Activated CD8-positive, alpha-beta memory T cell treated with anti-CD3 and anti-CD28 coated beads, Interleukin-2, amount 50 U/mL, for 48 hours (primary cell): ENCODE measurements around the gene NBEA.
"Not testable (repeated sequence)": the region's sequence is repeated elsewhere in the genome, so short reads cannot be mapped to it uniquely, and the experiment has no call there.

Source experiments
- DNase-seq: peaks from one replicate; pipeline ENCODE4 v3.0.0-alpha.2; 2020

Gene NBEA

DNA sequence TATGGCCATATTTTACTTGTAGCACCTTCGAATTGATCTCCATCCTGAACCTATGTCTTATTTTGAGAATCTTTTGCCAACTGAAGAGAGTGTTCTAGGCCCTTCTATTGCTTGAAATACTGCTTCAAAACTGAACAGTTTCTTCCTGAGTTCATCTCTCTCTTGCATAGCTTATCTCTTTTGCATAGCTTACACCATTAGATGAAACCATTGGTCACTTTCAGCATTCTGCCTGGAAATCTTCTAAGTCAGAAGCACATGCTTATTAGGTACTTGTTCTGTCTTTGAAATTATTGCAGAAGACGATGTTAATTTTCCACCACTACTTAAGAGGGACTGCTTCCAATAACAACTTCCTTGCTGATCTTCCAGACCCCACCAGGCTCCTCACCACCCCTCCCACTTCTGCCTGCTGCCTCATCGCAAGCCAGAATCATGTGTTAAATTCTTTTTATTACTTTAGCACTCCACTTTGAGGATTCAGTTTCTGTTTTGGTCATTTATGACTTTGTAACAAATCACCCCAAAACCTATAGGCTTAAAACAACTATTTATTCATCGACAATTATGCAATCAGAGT, 656.8 kb downstream of the NBEA start:
- DNase-seq = no peak

DNA sequence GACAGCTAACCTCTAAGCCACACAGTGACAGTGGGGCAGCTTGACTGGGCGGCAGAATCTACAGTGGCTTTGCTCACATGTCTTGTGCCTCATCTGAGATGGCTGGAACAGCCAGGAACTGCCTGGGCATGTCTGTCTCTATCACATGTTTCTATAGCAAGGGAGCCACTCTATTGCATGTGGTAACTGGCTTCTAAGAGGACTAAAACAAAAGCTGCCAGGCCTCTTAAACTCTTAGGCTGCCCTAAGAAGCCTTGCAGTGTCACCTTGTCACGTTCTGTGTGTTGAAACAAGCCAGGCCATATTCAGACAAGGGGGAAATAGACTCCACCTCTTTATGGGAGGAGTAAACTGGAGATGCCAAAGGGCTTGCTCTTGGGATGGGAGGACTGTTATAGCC, 657.3 kb downstream of the NBEA start:
- no peak for DNase-seq

DNA sequence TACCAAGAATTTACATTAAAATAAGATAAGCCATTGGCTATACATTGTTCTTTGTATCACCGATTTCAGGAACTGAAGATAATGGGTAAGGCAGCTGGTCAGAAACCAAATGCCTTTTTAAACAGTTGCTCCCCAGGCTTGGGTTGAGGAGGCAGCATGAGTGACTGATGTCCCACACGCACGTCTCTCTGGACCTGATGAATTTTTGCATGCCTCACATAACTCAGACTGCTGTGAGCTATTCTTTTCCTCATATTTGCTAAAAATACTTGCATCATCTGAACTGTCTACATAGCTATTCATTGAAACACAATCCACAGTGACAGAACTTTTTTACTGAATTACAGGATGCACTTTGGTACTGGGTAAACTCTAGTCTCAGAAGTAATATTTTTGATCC, 658.1 kb downstream of the NBEA start:
- no peak for DNase-seq

DNA sequence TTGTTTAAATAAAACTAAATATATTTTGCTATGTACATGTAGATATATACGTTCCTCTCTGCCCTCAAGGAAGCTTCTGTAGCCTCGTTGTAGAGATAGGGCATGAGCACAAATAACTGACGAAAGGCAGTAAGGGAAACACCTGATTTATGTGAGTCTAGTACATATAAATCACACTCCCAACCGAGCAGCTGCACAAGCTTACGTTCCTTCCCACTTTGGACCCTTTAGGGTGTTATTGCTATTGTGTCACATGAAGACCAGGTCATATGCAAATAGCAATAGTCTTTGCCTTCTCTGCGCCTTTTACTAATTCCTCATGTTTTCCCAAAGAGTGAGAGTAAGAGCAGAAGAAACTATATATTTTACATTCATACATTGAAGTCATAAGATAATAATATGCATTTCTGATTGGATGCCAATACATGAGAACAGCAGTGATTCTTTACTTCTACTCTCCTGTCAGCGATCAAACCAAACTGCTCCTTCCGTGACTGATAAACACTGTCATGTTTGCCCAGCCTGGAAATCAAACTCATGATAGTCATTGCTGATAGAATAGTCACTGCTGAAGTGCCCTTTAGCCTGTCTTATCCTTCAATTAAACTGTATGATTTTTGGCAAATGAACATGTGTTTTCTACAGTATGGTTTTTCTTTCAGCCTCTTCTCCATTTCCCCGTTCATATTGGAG, 661.7 kb downstream of the NBEA start:
- no peak for DNase-seq

DNA sequence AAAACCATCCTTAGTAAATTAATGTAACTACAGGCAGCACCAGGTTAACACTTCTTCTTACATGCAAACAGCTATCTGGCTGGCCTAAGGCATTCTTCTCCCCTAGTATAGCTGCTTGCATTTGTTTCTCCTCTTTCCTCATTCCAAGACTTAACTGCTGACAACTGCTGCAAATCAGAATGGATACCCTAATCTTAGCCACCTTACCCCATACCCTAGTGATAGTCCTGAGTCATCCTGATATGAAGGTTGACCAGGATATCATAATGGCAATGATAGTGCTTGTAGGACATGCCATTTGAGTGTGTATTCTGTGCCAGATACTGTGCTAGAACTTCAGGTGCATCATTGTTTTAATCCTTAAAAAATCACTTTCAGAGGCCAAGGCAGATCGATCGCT, 672.6 kb downstream of the NBEA start:
- no peak for DNase-seq

DNA sequence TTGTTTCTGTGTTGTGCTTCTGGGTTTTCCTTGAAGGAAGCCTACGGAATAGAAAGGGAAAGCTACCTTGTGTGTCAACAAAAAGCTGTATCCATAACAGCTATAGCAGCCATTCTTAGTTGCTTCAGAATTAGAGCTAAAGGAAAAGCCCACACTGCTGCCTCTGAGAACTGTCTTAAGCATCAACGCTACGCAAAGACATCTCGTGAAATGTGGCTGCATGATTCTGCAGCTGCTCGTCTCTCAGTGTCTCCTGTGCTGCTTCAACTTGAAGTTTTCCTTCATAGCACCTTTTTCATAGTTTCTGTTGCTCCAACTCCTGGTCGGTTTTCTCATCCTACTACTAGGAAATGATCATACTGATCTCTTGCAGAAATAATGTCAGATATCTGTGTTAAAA, 675.4 kb downstream of the NBEA start:
- DNase-seq = no peak

DNA sequence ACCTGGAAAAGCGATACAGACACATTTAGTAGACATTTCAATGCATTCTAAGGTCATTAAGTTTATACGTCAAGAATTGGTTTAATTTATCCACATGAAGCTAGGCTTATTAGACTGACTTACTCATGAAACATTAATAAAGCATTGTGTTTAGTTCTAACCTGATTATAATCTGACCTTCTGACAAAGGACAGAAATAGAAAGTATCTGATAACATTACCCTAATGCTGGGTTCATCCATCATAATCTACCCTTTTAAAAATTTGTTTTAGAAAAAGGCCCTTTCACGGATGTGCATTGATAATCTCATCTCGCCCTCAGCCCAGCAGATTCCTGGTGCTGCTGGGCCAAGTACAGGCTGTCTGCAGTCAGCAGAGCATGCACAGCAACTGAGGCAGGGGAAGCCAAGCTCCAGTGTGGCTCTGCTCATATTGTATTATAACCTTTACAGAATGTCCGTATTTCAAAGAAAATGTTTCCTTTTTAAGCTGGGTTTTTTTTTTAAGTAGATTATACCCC, 676.6 kb downstream of the NBEA start:
- DNase-seq = no peak

- no peak for DNase-seq
Measured at GRCh38 chr13:35621989-35622388, 679.9 kb downstream of the NBEA start.

DNA sequence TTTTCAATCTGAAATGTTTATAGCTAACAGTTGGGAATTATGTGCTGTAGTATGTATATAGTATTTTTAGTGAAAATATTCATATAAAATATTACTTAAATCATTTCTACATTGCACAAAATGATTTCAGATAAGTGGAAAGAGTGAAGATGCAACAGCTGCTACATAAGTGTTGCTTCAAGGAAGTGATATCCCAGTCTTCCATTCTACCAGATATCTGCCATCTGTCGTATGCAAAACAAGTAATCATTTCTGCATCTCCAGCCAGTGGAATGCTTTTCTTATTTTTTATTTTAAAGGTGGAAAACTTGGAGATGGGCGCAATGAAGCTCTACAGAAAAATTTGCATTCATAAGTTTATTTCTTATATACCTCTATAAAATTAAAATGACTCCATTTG, 687.0 kb downstream of the NBEA start:
- no peak for DNase-seq

DNA sequence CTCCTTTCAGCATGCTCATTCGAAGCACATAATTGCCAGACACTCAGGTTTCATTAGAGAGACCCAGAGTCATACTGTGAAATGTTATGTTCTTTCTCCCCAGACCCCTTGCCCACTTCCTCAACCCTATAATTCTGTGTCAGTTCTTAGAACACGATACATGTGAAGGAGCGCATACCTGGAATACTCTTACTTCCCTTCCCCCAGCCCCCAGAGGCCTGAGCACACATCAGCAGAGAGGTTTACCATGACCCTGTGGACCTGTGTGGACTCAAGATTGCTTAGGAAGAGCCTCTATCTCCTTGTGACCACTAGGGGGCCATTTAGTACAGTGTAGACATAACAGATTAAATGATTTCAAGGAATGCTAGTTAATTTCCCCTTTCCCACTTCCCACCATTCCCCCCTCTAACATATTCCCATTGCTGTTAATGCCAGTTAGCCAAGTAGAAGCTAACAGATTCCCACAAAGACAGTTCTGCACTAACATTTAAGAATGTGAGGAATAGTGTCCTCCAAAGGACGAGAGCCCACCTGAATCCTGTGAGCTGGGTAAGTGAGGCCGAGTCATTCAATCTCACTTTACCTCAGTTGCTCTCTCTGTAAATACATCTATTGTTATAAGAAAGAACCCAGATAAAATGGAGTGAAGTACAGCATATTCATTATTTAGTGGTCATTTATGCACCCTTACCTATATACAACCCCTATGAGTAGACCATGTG, 688.6 kb downstream of the NBEA start:
- DNase-seq = no peak

GRCh38 chr13:35631666-35632065, 689.6 kb downstream of the NBEA start:
- DNase-seq = no peak

DNA sequence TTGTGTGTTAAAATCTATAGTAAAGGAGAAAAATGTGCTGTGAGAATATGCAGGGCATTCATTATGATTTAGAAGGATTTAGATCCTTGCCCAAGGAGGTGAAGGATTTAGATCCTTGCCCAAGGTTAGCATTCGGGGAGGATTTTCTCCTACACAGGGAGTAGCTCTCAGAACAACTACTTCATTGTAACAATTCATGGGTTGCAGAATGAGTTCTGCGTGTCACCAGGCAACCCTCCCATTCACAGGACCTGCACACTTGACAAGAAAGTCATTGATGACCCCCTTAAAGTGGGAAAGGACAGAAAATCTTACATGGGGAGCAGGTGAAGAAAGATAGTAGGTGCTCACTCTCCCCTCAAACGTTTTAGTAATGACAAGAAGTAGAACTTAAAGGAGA, 701.6 kb downstream of the NBEA start:
- no peak for DNase-seq

DNA sequence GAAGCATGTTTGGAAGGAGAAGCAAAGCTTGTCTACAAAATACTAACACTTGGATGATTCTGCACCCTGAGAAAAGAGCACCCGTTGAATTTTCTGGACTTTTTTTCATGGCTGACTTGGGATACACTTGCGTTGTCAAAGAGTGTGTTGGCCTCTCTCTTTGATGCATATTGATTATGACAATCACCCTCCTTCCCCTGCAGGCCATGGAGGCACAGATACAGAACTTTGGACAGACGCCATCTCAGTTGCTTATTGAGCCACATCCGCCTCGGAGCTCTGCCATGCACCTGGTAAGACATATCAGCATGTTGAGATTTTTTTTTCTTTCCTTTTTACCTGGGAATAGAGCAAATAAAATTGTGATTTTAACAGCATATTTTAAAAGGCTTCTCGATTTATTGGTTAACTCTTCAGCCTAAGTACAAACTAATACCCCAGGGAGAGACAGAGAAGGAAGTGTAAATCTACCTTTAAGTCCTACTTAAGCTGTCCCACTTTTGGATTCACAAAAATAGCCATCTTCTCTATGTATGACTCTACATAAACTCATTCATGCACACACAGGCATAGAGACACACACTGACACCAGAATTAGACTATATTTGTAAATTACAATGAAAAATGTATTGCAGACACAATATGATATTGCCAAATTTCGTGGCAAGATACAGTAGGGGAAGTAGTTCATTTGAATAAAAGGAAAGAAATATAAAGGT, 704.1 kb downstream of the NBEA start:
- no peak for DNase-seq

DNA sequence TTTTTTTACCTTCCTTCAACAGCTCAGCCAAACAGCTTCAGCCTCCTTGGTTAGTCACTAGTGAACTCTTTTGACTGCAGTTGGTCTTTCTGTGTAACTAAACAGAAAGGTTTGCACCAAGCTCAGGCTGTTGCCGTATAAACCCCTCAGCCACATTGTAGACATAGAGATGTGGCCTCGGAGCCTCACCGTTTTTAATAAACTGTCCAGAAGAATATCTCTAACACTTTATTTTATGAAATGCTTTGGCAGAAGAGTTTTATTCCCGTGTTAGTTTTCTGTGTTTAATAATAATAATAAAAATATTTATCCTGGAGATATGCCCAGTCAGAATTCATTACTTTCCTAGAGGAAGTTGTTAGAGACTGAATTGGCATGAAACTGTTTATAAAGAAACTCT, 706.1 kb downstream of the NBEA start:
- DNase-seq = no peak

DNA sequence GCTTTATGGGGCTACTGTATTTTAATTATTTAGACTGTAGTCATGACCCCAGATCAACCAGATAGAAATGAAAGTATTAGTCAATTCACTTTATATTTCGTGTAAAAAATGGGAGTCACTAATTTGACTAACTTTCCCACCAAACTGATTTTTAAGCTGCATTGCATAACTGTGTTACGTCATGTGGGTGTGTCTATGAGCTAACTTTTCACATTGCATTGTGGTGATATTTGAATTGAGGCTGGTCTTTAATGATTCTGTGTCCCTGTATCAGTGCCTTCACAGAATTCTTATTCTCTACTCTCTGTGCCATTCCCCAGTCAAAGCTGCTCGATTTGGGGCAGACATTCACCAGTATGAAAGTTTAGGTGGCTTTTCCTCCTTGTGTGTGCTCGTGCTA, 707.1 kb downstream of the NBEA start:
- no peak for DNase-seq

- DNase-seq = no peak
Measured at GRCh38 chr13:35659796-35660195, 717.7 kb downstream of the NBEA start.

- DNase-seq = no peak
Measured at GRCh38 chr13:35664747-35665146, 722.7 kb downstream of the NBEA start.

- DNase-seq = no peak
Measured at GRCh38 chr13:35669321-35669720, 727.3 kb downstream of the NBEA start.

DNA sequence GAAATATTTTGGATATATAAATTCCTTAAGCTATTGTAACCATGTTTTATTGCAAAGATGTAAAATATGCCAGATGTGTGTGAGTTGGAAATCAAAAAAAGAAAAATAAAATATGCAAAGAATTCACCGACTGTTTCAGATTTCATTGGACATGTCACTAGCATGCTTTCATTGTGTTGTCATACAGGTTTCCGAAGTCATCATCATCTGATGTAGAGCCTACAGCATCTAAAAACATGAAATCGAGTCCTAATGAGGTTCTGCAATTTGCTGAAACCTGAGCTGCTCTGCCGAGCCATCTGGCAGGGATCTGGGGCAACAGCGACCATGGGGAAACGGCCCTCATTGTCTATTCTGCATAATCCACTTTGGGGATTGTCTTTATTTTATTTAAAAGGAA, 730.5 kb downstream of the NBEA start:
- no peak for DNase-seq

- no peak for DNase-seq
Measured at GRCh38 chr13:35675651-35676050, 733.6 kb downstream of the NBEA start.

DNA sequence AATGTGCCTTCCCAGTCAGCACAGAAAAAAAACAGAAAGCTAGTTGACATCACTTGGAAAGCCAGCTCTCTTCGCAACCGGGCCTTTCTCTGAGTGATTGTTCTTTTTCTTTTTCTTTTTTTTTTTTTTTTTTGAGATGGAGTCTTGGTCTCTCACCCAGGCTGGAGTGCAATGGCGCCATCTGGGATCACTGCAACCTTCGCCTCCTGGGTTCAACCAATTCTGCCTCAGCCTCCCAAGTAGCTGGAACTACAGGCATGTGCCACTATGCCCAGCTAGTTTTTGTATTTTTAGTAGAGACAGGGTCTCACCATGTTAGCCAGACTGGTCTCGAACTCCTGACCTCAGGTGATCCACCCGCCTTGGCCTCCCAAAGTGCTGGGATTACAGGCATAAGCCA, 735.8 kb downstream of the NBEA start:
- not testable (repeated sequence) for DNase-seq

DNA sequence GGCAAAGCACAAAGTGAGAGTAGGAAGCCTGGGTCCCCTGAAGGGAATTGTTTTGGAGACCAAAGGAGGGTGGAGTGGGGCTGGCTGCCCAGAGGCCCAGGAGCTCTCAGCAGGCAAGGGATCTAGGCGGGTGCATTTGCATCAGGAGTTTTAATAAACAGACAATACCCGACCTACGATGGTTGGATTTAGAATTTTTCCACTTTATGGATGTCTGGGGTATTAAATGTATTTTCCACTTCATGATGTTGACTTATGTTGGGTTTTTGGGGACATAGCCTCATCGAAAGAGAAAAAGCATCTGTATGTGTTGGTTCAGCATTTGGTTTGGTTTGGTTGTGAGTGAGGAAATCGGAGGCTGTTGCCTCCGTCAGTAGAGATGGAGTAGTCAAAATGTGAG, 739.6 kb downstream of the NBEA start:
- no peak for DNase-seq

DNA sequence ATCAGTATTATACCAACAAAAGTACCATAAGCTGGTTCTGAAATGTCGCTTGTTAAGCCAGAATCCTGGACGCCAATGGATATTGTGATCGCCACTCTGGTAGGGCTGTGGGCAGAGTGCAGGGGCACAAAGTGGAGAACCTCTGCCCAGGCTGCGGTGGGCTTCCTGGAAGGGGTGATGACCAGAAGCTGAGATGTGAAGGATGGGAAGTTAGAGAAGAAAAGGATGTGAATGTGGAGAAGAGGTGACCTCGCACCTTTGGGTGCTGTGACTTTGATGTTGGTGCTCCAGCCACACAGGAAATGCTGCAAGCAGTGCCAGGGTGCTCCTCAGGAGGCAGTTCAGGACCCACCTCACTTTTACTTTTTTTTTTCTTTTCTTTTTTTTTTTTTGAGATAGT, 742.4 kb downstream of the NBEA start:
- no peak for DNase-seq

DNA sequence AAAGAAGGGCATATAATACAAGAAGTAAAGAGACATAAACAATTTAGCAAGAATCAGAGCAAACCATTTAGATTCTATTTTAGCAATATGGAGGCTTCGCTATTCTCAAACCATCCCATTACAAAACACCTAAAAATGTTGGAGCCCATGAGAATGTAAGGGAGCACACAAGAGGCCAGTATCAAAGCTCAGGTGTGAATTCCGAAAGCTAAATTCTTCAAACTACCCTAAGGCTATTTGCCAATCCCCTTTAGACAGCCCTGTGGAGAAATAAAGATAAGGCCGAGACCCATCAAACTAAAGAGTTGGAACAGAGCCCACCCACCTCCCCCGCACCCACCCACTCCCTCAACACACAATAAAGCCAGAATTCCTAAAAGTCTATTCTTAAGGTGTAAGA, 745.3 kb downstream of the NBEA start:
- no peak for DNase-seq
